GM19025 (cell line): ENCODE data around the gene IGF2.

ENCODE experiments used
- ATAC-seq: cut with Tn5 transposase; IDR thresholded peaks from one replicate; pipeline ENCODE4 v1.9.1; 2021; ENCODE audit warnings: mild to moderate bottlenecking, low read depth, moderate library complexity; ENCODE audit not compliant: unreplicated experiment

IGF2 gene

GRCh38 chr11:2169626-2170570, 30.7 kb upstream of the IGF2 start:
- ATAC-seq, result no peak

DNA sequence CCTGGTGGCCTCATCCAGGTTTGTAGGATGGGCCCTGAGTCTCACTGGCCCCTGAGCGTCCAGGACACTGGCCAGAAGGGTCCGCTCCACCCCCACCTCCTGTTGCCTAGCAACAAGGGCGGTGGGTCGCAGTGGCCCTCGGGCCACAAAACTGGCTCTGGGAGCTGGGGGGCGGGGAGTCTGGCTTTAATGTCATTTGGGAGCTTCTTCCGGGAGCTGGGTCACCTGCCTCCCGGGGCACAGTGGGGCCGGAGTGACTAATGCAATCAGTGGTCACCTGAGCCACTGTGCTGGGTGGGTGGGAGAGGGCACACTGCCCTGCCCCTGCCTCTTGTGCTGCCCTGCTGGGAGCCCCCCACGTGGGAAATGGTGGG, 29.8 kb upstream of the IGF2 start:
- ATAC-seq, result no peak

DNA sequence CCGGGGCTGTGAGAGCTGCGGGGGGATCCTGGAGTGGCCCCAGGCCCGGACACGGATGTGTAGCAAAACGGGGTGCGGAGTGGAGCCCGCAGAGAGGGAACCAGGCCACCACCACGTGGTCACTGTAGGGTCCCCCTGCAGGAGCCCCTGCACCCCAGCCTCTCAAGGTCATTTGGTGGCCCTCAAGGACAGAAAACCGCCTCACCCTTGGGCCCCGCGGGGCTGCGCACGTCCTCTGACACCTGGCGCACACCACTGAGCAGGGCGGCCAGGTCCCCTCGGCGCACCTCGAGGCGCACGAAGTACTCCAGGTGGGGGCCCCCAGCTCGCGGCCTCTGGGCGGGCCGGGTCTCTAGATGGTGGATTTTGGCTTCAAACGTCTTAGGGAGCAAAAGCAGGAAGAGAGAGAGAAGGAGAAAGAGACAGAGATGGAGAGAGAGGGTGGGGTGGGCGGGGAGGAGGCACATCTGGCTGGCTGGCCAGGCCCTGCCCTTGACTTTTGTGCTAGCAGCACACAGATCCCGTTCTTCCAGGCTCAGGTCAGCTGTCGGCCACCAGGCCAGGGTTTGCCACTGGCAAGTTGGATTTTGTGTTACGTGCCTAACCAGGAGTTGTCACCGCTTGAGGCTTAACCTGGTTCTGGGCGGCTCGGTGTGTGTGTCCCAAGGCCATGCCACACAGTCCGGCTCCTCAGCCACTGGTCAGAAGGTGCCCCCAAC, 29.3 kb upstream of the IGF2 start:
- no peak for ATAC-seq

DNA sequence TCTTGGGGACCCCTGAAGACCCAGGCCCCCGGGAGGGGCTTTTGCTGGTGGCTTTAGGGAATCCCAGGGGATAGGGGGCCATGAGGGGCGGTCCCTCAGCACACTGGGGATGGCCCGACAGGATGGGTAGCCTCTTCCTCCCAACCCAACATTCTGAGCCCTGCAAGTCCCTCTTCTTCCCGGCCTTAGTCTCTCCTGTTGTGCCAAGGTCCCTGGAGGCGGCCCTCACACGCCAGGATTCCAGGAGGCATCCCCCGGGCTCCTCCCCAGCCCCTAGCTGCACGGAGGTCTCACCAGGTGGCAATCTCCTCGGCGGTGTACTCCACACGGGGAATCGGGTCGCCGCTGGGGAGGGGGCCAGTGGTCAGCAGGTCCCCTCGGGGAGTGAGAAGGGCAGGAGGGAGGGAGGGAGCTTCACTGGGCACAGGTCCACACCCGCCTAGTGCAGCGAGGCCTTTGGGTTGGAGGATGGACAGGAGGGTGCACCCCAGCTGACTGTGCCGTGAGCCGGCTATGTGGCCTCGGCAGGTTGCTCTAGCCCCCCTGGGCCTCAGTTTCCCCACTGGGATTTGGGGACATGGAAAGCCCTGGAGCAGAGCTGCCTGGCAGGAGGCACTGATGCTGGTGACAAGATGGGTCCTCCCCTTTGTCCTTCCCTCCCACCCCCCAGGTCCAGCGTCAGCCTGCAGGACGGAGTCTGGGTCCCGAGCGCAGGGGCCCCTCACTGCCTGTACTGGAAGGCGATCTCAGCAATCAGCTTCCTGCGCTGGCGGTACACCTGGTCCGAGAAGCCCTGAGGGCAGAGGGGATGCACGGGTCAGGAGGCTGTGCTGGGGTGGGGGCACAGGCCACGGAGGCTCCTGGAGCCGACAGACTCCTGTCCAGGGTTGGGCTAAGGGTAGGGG, 28.2 kb upstream of the IGF2 start:
- no peak for ATAC-seq

DNA sequence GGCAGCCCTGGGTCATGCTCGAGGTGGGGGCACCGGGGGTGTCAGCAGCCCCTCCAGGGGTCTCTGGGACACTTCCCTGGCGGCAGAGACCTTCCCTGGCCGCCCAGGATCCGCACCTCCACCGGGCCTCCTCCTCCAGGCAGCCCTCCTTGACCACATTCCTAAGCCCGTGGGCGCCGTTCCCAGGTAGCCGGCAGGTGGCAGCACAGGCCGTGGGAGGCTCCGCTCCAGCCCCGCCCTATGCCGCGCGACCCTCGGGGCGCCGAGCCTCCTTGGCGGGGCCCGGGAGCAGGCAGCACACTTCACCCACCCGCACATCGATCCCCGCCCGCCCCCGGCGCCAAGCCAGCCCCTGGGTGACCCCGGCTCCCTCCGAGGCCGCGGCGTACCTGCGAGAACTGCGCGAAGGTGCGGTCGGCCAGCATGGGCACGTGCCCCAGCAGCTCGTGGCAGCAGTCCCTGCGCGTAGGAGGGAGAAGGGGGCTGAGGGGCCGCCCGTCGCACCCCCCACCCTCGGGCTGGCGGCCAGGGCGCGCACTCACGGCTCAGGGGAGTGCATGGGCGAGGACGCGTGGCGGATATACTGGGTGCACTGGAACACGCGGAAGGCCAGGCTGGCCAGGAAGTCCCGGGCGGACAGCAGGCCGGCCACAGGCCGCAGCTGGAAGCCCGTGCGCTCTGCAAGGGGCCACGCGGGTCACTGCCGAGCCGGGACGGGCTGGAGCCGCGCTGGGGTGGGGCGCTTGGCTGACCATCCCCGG, 27.1 kb upstream of the IGF2 start:
- no peak for ATAC-seq

GRCh38 chr11:2165571-2165970, 26.4 kb upstream of the IGF2 start:
- ATAC-seq, result no peak

DNA sequence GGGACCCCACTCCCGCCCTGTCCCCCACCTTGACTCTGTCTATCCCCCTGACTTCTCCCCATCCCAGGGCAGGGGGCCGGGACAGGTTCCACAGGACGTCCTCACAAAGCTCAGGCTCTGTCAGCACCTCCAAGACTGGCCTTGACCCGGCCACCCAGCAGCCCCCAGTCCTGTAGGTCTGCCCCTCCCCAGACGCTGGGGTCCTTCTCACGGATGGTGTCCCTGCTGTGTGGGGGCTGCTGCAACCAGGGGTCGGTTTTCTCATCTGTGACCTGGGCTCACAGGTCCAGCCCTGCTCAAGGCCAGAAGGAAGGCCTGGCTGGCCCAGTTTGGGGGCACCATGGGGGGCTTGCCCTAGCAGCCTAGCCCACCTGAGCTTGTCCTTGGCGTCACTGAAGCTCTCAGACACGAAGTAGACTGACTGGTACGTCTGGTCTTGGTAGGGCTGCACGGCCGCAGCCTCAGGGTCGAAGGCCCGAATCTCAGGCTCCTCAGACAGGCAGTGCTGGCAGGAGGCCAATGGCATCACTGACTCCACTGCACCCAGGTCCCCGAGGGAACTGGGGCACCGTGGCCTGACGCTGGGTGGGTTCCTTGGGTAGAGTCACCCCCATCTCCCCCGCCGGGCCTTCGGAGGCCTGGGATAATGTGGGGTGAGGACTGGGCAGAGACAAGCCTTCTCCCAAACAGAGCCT, 25.8 kb upstream of the IGF2 start:
- ATAC-seq, result no peak

GRCh38 chr11:2164081-2164480, 24.9 kb upstream of the IGF2 start:
- ATAC-seq, result no peak

- ATAC-seq, result no peak
These were observed 24.3 kb upstream of the IGF2 start for GRCh38 chr11:2163428-2163978.

GRCh38 chr11:2160736-2161259, 21.6 kb upstream of the IGF2 start, which contains the start of gene INS:
Gene INS, minus strand, starts transcription at chr11:2161209. Its CDS starts 238 bp downstream, at chr11:2160971.
- no peak for ATAC-seq

DNA sequence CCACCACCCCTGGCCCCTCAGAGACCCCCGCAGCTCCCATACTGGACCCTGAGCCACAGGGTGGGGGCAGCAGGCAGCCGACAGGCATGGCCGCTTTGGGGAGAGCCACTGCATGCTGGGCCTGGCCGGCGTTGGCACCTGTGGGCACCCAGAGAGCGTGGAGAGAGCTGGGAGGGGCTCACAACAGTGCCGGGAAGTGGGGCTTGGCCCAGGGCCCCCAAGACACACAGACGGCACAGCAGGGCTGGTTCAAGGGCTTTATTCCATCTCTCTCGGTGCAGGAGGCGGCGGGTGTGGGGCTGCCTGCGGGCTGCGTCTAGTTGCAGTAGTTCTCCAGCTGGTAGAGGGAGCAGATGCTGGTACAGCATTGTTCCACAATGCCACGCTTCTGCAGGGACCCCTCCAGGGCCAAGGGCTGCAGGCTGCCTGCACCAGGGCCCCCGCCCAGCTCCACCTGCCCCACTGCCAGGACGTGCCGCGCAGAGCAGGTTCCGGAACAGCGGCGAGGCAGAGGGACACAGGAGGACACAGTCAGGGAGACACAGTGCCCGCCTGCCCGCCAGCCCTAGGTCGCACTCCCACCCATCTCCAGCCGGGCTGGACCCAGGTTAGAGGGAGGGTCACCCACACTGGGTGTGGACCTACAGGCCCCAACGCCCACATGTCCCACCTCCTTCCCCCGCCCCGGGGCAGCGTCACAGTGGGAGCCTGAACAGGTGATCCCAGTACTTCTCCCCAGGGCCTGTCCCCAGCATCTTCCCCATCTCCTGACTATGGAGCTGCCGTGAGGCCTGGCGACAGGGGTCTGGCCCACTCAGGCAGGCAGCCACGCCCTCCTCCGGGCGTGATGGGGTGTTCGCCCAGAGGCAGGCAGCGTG, 20.6 kb upstream of the IGF2 start:
- no peak for ATAC-seq

GRCh38 chr11:2158966-2159365, 19.8 kb upstream of the IGF2 start:
- no peak for ATAC-seq

DNA sequence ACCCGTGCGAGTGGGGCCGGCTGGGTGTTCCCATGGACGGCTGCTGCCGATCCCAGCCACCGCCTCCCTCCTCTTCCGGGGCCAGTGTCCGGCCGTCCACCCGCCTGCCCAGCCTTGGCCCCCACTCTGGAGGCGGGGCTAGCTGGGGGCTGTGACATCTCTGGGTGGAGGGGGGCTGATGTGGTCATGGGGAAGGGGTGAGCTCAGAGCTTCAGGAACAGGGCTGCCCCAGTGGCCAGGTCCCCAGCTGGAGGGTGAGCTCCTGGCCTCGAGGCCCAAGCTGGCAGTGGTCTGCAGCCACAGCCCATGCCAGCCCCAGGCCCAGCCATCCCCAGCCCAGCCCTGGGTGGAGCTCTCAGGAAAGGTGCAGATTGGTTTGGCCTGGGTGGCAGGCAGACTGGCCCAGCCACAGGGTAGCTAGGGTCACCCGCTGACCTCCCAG, 19.1 kb upstream of the IGF2 start:
- no peak for ATAC-seq

GRCh38 chr11:2157294-2158040, 18.3 kb upstream of the IGF2 start:
- no peak for ATAC-seq

DNA sequence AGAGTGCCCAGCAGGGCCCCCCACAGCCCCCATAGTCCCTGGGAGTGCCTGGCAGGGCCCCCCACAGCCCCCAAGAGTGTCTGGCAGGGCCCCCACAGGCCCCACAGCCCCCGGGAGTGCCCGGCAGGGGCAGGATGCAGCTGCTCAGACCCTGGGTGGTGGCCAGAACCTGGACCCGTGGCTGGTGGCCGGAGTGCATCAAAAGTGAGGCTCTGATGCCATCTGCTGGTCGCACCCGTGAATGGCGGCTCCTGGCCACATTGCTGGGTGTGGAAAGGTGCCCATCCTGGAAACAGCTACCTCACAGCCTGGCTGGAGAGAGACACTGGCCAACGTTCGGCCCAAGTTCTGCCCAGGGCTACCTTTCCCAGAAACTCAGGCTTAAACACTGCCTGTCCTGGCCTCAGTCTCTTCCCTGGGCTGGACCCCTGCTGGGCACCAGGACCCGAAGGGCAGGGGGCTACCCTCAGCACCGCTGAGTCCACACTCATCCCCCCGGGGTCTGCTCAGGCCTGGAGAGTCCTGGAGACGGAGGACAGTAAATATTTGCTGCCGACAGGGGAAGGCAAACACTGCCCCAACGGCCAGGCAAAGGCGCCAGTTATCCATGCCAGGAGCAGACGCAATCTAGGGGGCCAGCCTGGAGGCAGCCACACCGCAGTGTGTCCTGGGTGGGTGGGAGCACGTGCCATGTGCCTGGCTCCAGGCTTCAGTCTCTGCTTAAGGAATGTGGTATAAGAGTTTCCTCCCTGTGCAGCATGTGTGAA, 17.4 kb upstream of the IGF2 start:
- no peak for ATAC-seq

- ATAC-seq, result no peak
These were observed 16.3 kb upstream of the IGF2 start for GRCh38 chr11:2155511-2155910.
